Retinal pigment epithelial cell (primary cell): Measurements from ENCODE around the gene TANGO6.
A peak's percentile ranks its signal among the peaks of the same experiment; 100 is the strongest.

Experiments used
- DNase-seq: peaks from one replicate; pipeline ENCODE4 v3.0.0-alpha.2; 2010; ENCODE audit warnings: low read depth
- H3K4me3 ChIP-seq: 2 replicates; pipeline ENCODE4 v1.5.1; 2011; ENCODE audit warnings: mild to moderate bottlenecking, low read length, control low read depth, moderate library complexity
- CTCF ChIP-seq: conservative IDR thresholded peaks from 2 replicates; pipeline ENCODE4 v1.5.1; 2011; ENCODE audit warnings: low read depth, low read length, control low read depth, inconsistent platforms

Gene TANGO6

GRCh38 chr16:69095193-69095592, 251.9 kb downstream of the TANGO6 start:
- TF ChIP-seq CTCF: no peak
- DNase-seq: no peak
- no peak overlapping the region for H3K4me3 ChIP-seq

GRCh38 chr16:69100071-69100691, 256.9 kb downstream of the TANGO6 start:
- H3K4me3 ChIP-seq: no peak overlapping the region
- no peak for TF ChIP-seq CTCF
- no peak for DNase-seq

DNA sequence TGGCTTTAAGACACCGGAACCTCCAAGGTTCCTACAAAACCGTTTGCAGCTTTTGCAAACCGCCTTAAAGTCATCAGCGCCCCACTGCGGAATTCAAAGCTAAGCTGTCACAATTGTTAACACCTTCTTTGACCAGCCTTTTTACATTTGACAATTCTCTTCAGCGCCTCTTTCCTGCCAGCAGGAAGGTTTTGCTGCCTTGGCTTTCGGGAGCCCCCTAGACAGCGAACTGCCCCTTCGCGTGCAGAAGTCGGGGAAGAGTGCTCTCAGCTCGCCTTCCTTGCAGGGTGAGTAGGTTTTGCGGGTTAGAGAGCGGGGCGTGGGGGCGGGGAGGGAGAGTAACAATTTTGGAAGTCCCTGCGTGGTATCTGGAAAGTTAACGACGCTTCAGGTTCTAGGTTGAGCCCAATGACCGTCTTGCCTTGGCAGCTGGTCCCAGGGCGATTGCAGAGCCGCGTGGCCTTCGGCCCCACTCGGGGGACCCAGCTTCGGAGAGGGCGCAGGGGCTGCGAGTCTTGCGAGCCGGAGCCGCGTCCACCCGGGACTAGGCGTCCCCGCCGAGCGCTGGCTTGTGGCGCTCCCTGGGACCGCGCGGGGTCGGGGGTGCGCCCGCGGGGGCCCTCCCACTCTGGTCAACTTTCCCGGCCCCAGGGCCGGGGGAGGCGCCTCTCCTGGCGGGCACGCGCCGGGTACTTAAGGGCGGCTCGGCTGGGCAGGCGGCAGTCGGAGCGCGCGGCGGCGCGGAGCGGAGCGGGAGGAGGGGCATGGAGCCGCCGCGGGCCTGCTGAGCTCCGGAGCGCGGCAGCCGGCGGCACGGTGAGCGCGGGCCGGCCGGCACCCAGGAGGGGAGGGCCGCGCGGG, 262.4 kb downstream of the TANGO6 start, which contains the start of gene HAS3:
HAS3 (plus strand) TSS at position 153 of the 861 bp plus-strand sequence. CDS start 3,743 bp downstream, outside the sequence.
- peak within 1 kb of the TSS; percentile 56 for H3K4me3 ChIP-seq
- peak; percentile 55 for TF ChIP-seq CTCF
- peak; percentile 43 for DNase-seq

GRCh38 chr16:69106491-69107315, 263.4 kb downstream of the TANGO6 start:
- DNase-seq: no peak
- TF ChIP-seq CTCF: no peak
- H3K4me3 ChIP-seq: peak overlapping the region; percentile 52

DNA sequence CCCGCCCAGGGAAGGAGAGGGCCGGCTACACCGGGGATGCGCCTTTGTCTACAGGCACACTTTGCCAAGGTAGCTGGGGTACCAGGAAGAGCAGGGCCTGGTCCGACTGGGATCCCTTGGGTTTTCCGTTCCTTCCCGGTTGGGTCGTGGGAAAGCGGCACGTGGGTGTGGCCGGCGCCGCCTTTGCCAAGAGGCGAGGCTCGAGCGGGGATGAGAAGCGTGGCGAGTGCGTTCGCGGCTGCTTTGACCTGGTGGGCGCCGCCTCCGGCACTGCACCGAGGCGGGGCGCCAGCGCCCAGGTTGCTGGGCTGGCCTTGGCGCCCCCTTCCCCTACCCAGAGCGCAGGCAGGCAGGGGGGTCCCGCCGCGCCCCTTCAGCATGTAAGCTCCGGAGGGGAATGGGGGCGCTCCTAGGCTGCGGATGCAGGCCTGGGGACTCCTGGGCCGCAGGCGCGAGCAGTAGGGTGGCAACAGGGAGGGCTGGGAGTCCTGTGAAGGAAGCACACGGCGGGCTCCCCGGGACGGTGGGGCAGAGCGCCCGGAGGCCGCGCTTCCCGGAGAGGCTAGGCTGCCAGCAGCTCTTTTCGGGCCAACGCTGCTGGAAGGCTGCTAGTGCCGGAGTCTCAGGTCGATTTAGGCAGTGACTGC, 264.1 kb downstream of the TANGO6 start:
- H3K4me3 ChIP-seq: peak overlapping the region; percentile 52
- TF ChIP-seq CTCF: no peak
- no peak for DNase-seq

- no peak overlapping the region for H3K4me3 ChIP-seq
- TF ChIP-seq CTCF: no peak
- no peak for DNase-seq
These were observed 265.0 kb downstream of the TANGO6 start for GRCh38 chr16:69108064-69108904.
